HG02870 (cell line): ENCODE data around the gene UHRF1.
"Not testable (repeated sequence)": the region's sequence is repeated elsewhere in the genome, so short reads cannot be mapped to it uniquely, and the experiment has no call there.

Experiments used
- ATAC-seq: cut with Tn5 transposase; IDR thresholded peaks from one replicate; pipeline ENCODE4 v1.9.1; 2021; ENCODE audit warnings: mild to moderate bottlenecking, moderate library complexity; ENCODE audit not compliant: unreplicated experiment

The UHRF1 gene

DNA sequence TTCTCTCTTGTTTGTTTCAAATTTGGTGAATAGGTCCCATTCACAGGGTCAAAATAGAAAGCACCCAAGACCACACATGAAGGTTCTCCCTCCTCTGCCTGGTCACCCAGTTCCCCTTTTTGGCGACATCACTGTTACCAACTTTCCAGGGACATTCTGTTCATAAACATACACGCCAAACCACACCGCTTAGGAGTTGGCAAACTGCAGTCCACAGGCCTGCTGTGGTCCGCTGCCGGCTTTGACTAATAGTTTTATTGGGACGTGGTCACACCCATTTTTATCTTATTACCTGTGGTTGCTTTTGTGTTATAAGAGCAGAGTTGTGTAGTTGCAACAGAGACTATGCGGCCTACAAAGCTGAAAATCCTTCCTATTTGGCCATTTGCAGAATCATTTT lies 24.2 kb downstream of the UHRF1 start:
- ATAC-seq, result no peak

DNA sequence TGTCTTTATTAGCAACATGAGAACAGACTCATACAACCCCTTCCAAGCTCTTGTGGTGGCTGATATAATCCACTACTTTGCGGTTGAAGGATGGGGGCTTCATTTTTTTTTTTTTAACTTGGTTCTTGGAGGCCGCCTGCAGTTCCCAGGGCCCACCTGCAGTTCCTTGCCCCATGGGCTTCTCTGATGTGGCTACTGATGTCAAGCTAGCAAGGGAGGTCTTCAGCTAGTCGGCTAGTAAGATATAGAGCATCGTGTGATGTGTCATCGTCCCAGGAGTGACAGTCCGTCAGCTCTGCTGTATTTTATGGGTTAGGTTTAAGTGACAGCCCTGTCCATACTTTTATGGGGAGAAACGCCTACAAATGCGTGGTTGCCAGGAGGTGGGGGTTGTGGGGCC lies 26.1 kb downstream of the UHRF1 start:
- ATAC-seq, result no peak

- no peak for ATAC-seq
Measured at GRCh38 chr19:4937060-4937459, 27.8 kb downstream of the UHRF1 start.

DNA sequence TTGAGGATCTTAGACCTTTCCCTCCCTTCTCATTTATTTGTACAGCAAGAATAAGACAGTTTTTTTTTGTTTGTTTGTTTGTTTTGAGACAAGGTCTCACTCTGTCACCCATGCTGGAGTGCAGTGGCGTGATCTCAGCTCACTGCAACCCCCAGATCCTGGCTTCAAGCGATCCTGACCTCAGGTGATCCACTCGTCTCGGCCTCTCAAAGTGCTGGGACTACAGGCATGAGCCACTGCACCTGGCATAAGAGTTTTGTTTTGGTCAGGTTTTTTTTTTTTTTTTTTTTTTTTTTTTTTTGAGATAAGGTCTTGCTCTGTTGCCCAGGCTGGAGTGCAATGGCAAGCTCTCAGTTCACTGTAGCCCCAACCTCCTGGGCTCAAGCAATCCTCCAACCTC lies 29.2 kb downstream of the UHRF1 start:
- ATAC-seq, result not testable (repeated sequence)

DNA sequence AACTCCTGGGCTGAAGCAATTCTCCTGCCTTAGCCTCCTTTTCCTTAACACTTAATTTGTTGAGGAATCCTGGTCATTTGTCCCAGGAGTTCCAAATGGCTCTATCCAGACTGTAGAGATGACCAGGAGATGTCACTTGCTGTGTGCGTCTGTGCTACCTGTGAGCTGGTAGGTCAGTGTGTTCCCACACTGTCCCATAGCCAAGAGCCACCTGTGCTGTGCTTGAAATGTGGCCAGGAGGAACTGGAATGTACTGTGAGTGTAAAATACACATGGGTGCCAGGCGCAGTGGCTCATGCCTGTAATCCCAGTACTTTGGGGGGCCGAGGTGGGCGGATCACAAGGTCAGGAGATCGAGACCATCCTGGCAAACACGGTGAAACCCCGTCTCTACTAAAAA lies 30.2 kb downstream of the UHRF1 start:
- no peak for ATAC-seq

DNA sequence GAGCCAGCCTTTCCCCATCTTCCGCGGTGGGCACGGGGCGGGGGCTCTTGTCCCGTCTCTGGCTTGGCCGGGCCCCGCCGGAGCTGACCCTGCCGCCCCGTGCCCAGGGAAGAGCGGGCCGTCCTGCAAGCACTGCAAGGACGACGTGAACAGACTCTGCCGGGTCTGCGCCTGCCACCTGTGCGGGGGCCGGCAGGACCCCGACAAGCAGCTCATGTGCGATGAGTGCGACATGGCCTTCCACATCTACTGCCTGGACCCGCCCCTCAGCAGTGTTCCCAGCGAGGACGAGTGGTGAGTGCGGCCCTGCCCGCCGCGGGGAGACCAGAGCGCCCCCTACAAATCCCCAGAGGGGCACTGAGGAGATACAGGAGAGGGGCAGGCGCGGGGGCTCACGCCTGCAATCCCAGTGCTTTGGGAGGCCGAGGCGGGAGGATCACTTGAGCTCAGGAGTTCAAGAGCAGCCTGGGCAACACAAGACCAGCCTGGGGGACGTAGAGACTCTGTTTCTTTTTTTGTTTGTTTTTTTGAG lies 32.4 kb downstream of the UHRF1 start:
- ATAC-seq, result not testable (repeated sequence)

- ATAC-seq, result not testable (repeated sequence)
Measured at GRCh38 chr19:4950650-4951049, 41.3 kb downstream of the UHRF1 start.

DNA sequence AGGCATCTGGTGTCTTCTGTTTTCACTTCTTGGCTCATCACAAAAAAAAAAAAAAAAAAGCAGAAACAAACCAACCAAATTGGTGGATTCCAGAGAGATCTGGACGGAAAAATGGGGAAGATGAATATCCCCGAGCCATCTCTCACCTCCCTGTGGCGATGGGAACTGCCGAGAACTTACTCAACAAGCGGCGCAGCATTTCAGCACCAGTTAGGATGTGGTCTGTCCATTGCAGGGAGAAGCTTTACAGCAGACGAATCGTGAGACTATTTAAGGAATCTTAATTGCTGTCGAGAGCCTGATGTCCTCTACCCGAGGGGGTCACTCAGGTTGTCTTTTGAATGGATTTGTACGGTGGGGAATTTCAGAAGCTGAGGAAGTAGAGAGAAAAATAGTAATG lies 42.4 kb downstream of the UHRF1 start:
- ATAC-seq, result no peak

- ATAC-seq, result no peak
Measured at GRCh38 chr19:4952945-4953344, 43.6 kb downstream of the UHRF1 start.

GRCh38 chr19:4954320-4955149 lies 45.2 kb downstream of the UHRF1 start:
- ATAC-seq, result not testable (repeated sequence)

- no peak for ATAC-seq
Measured at GRCh38 chr19:4955274-4955673, 46.0 kb downstream of the UHRF1 start.

DNA sequence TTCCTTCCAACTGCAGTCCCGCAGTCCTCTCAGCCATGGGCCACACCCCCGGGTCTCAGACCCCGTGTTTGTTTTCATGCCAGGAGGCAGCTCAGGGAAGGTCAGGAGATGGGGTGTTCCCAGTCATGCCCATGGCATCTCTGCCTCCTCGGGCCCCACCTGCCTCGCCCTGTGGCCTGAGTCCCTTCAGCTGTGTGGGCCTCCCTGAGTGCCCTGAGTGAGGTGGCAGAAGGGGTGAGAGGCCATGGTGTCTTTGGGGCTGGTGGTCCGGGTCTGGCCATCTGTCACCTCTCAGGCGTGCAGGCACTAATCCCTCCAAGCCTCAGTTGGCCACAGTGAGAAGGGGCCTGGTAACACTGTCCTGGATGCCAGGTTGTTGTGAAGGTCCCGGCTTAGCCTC lies 48.7 kb downstream of the UHRF1 start:
- ATAC-seq, result no peak

GRCh38 chr19:4962085-4962619 lies 52.9 kb downstream of the UHRF1 start:
- ATAC-seq, result no peak

- no peak for ATAC-seq
Measured at GRCh38 chr19:4965061-4965460, 55.8 kb downstream of the UHRF1 start.

- no peak for ATAC-seq
Measured at GRCh38 chr19:4966591-4966990, 57.3 kb downstream of the UHRF1 start.

DNA sequence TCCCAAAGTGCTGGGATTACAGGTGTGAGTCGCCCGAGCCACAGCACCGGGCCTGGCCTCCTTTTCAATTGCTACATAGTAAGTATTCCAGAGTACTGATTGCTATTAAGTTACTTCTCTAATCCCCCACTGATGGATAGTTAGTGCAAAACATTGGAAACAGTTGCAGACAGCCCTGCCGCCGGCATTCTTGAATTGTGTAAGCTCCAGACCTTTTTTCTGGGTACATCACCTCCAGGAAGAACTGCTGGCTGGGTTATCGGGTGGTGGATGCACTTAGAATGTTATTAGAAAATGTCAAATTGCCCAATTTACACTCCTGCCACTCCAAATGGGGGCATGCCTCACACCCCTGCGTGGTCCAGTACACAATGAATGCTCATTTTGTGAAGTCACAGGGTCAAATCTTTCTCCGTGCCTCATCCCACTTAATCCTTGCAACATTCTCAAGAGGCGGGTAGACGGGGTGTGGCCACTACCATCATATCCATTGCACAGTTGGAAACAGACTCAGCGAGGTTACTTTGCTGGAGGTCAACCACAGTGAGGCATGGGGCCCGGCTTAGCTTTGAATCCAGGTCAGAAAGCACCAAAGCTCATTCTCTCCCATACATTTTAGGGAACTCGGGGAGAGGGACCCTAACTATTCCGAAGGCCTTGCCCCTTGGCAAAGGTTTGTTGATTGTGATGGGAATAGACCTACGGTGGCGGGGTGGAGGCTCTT lies 58.6 kb downstream of the UHRF1 start:
- no peak for ATAC-seq

GRCh38 chr19:4968462-4969291 lies 59.4 kb downstream of the UHRF1 start, which contains the start of gene KDM4B:
Gene KDM4B, plus strand, starts transcription at chr19:4969113. Its CDS starts 63,778 bp downstream, at chr19:5032891.
- peak; percentile 93 for ATAC-seq

DNA sequence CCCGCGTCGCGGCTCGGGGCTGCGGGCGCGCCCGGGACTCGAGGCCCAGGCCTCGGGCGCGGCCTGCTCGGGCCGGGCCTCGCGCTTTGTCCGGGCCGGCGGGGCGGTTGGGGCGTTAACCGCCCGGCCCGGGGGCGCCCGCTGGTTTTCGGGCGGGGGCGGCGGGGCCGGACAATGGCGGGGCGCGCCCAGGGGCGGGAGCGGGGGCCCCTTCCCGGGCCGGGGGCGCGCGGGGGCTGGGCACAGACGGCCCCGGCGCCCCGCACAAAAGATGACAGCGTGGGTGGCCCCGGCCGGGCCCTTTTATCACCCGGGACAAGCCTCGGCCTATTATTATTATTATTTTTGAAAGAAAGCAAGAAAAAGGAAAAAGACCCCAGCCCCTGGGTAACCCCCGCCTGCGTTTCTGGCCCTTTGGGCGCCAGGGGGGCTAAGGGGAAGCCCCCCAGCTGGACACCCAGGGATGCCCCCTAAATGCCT lies 60.0 kb downstream of the UHRF1 start:
- ATAC-seq, result no peak

DNA sequence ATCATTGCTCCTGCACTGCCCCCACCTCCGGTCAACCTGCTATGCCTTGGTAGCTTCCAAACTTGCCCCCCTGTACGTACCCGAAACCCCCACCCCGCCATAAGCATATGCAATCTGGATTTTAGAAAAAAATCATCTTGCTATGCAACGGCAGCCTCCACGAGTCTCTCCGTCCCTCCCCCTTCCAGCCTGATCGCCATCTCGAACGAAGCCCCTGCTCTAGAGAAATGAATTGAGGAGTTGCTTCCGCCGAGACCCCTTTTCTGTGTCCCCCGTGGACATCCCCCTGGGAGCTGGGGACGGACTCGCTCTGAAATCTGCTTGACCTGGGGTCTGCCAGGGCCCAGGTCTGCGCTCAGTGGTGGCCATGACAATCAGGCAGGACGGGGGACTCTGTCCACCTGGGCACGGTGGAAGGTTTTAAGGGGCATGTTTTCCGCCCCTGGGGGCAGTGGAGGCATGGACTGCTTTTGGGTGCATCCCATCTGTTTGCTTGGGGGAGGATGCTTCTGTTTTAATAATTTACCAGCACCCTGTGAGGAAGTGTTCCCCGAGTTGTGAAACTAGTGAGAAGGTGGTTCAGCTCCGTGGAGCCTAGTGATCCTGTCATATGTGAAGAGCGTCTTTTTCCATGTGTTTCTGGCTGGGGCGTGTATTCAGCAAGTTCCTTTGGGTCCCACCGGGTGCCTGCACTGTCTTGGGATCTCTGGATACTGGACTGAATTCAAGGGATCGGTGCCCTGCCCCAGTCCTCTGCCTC lies 60.7 kb downstream of the UHRF1 start:
- ATAC-seq, result no peak
